ENCODE measurements around the gene MYL6B.

Gene MYL6B

DNA sequence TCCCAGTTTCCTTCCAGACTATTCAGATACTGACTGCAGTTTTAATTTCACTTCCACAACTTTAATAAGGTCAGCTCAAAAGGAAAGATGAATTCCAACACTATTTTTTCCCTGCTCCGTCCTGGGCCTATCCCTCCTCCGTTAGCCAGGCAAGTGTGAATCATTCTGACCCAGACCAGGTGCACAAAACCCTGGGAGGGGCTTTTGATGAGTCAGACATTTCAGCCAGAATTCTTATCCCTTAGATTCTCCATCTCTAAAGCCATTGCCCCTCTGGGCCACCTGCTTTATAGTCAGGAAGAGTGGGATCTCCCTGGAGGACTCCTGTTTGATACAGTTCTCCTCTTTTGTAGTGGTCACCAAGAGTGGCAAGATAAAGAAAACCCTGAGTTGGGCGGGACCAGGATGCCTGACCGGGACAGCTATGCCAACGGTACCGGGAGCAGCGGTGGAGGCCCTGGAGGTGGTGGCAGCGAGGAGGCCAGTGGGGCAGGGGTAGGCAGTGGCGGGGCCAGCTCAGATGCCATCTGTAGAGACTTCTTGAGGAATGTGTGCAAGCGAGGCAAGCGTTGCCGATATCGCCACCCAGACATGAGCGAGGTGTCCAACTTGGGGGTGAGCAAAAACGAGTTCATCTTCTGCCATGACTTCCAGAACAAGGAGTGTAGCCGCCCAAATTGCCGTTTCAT lies 32.1 kb upstream of the MYL6B start:
- H3K36me3 ChIP-seq, result peaks cover 8% of the 10 kb centered on the region
- no peak overlapping the region for H3K4me3 ChIP-seq (ENCODE audit: low read depth, low read length)
- no peaks in the 10 kb centered on the region for H3K27me3 ChIP-seq
- no peaks in the 10 kb centered on the region for H3K9me3 ChIP-seq
- peaks cover 6% of the 10 kb centered on the region for H3K4me1 ChIP-seq
- TF ChIP-seq, protein P1, sequence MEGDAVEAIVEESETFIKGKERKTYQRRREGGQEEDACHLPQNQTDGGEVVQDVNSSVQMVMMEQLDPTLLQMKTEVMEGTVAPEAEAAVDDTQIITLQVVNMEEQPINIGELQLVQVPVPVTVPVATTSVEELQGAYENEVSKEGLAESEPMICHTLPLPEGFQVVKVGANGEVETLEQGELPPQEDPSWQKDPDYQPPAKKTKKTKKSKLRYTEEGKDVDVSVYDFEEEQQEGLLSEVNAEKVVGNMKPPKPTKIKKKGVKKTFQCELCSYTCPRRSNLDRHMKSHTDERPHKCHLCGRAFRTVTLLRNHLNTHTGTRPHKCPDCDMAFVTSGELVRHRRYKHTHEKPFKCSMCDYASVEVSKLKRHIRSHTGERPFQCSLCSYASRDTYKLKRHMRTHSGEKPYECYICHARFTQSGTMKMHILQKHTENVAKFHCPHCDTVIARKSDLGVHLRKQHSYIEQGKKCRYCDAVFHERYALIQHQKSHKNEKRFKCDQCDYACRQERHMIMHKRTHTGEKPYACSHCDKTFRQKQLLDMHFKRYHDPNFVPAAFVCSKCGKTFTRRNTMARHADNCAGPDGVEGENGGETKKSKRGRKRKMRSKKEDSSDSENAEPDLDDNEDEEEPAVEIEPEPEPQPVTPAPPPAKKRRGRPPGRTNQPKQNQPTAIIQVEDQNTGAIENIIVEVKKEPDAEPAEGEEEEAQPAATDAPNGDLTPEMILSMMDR (IDR thresholded peaks at IDR 0.05; ENCODE audit: low read depth, low read length), result no peak
- no peak for DNase-seq

- no peak for DNase-seq
- Histone ChIP-seq H3K4me3 (ENCODE audit: low read depth, low read length) (no peak overlapping the region), H3K9me3 (no peaks in the 10 kb centered on the region), H3K4me1 (peaks cover 7% of the 10 kb centered on the region), H3K36me3 (peaks cover 8% of the 10 kb centered on the region), H3K27me3 (no peaks in the 10 kb centered on the region)
- TF ChIP-seq, protein P1 (IDR thresholded peaks at IDR 0.05; ENCODE audit: low read depth, low read length), result no peak
Observed at GRCh38 chr12:56121204-56121870, 31.1 kb upstream of the MYL6B start.

- peaks cover 17% of the 10 kb centered on the region for H3K4me1 ChIP-seq
- TF ChIP-seq, protein P1 (IDR thresholded peaks at IDR 0.05; ENCODE audit: low read depth, low read length), result no peak
- no peak overlapping the region for H3K4me3 ChIP-seq (ENCODE audit: low read depth, low read length)
- H3K27me3 ChIP-seq, result no peaks in the 10 kb centered on the region
- no peak for DNase-seq
- H3K9me3 ChIP-seq, result no peaks in the 10 kb centered on the region
- peaks cover 2% of the 10 kb centered on the region for H3K36me3 ChIP-seq
Observed at GRCh38 chr12:56122637-56123036, 29.8 kb upstream of the MYL6B start.

DNA sequence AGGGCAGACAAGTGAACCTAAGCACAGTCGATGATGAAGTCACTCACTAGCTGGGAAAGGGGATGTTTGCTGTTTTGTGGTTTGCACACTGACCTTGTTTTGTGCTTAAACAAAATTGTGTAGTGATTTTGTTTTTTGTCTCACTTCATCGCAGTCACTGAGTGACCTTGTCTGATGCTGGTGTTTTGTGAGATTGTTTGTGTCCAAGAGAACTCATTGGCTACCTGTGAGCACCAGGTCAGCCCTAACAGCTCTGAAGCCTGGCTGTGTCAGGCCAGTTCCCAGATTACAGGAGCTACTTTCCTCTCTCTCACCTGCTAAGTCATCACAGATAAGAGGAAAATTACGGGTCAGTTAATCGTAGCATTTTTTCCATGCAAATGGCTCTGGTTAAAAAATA lies 28.3 kb upstream of the MYL6B start:
- Histone ChIP-seq H3K4me1 (peaks cover 14% of the 10 kb centered on the region), H3K9me3 (no peaks in the 10 kb centered on the region), H3K36me3 (no peaks in the 10 kb centered on the region; the same call in 1 of the 2 replicates), H3K27me3 (no peaks in the 10 kb centered on the region), H3K4me3 (ENCODE audit: low read depth, low read length) (no peak overlapping the region)
- TF ChIP-seq, protein P1 (IDR thresholded peaks at IDR 0.05; ENCODE audit: low read depth, low read length), result no peak
- no peak for DNase-seq

DNA sequence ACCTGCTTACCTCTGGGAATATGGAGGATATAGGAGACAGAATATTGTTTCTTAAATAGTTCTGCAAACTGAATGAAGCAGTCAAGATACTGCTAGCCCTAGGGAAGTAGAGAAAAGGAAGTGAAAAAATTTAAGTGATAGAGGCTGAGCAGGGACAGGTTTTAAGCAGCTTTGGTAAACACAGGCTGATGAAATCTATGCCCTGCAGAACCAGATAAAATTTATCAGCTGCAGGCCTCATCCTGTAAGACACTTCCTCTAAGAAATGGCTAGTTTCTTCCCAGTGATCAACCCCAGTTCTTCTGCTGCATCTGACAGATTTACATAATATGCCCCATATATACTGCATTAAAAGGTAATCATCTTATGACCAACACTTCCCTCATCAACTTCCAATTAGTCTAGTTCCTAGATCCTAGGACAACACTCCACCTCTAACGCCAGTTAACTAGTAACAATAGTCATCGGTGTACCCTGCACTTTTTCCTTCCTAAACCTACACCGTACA lies 25.6 kb upstream of the MYL6B start:
- Histone ChIP-seq H3K4me1 (peaks cover 11% of the 10 kb centered on the region), H3K27me3 (no peaks in the 10 kb centered on the region), H3K4me3 (ENCODE audit: low read depth, low read length) (no peak overlapping the region; the same call in 1 of the 2 replicates), H3K9me3 (no peaks in the 10 kb centered on the region), H3K36me3 (peaks cover 14% of the 10 kb centered on the region)
- no peak for DNase-seq
- TF ChIP-seq, protein P1 (IDR thresholded peaks at IDR 0.05; ENCODE audit: low read depth, low read length), result no peak

- DNase-seq, result no peak
- H3K27me3 ChIP-seq, result no peaks in the 10 kb centered on the region
- peak overlapping the region; percentile 57 for H3K4me3 ChIP-seq (ENCODE audit: low read depth, low read length)
- H3K9me3 ChIP-seq, result no peaks in the 10 kb centered on the region
- H3K36me3 ChIP-seq, result peaks cover 21% of the 10 kb centered on the region
- H3K4me1 ChIP-seq, result peaks cover 11% of the 10 kb centered on the region
- TF ChIP-seq, protein P1 (IDR thresholded peaks at IDR 0.05; ENCODE audit: low read depth, low read length), result no peak
Observed at GRCh38 chr12:56127485-56127887, 24.9 kb upstream of the MYL6B start.
